Neutrophil (primary cell): ENCODE measurements around the gene WDR45.

Experiments used
- H3K27ac ChIP-seq: fragments of 200-600 bp; sonication (generic); 2 replicates; pipeline ENCODE4 v1.5.1; 2016; ENCODE audit warnings: mild to moderate bottlenecking, moderate library complexity
- H3K27me3 ChIP-seq: fragments of 200-600 bp; sonication (generic); 2 replicates; pipeline ENCODE4 v1.6.0; 2016; ENCODE audit warnings: mild to moderate bottlenecking
- H3K36me3 ChIP-seq: fragments of 200-600 bp; sonication (generic); 2 replicates; pipeline ENCODE4 v1.5.1; 2017
- H3K4me1 ChIP-seq, 2 experiments: fragments of 200-600 bp in 1 of 2; sonication (generic) in 1 of 2; 1 replicate in 1 of 2; 2 replicates in 1 of 2; pipeline versions ENCODE4 v1.5.1 to v1.6.1; 2013 to 2016; ENCODE audit warnings: low read depth in 1 of 2, low read length in 1 of 2, mild to moderate bottlenecking in 1 of 2, moderate library complexity in 1 of 2; ENCODE audit not compliant: control insufficient read depth in 1 of 2, insufficient read depth in 1 of 2
- H3K4me3 ChIP-seq, 2 experiments: fragments of 200-600 bp in 1 of 2; sonication (generic) in 1 of 2; 1 replicate in 1 of 2; 2 replicates in 1 of 2; pipeline ENCODE4 v1.5.1; 2013 to 2016; ENCODE audit warnings: low read depth in 1 of 2, low read length in 1 of 2, mild to moderate bottlenecking in 1 of 2, moderate library complexity in 1 of 2
- H3K9me3 ChIP-seq: fragments of 200-600 bp; sonication (generic); 2 replicates; pipeline ENCODE4 v1.5.1; 2016
- CTCF ChIP-seq: fragments of 200-600 bp; sonication (generic); IDR thresholded peaks from 2 replicates; pipeline ENCODE4 v1.5.1; 2016; ENCODE audit warnings: antibody characterized with exemption

Gene WDR45

GRCh38 chrX:49073601-49074575 is 5.8 kb downstream of the WDR45 start, which contains the start of gene PRAF2:
Gene PRAF2 (minus strand): TSS chrX:49074002. CDS start chrX:49073987, 15 bp downstream.
- Histone ChIP-seq H3K27me3 (no peaks in the 10 kb centered on the region), H3K4me3 (peak within 1 kb of the TSS; percentile 62), H3K27ac (peak within 1 kb of the TSS; percentile 75), H3K36me3 (peaks cover 33% of the 10 kb centered on the region), H3K4me1 (peaks cover 6 to 16% of the 10 kb centered on the region in 2 experiments), H3K9me3 (no peaks in the 10 kb centered on the region)
- TF ChIP-seq CTCF, result peak; percentile 32

GRCh38 chrX:49072712-49073095 is 7.0 kb downstream of the WDR45 start:
- no peak for TF ChIP-seq CTCF
- H3K9me3 ChIP-seq, result no peaks in the 10 kb centered on the region
- peaks cover 0 to 11% of the 10 kb centered on the region in 2 experiments for H3K4me1 ChIP-seq
- H3K27ac ChIP-seq, result no peak overlapping the region
- H3K27me3 ChIP-seq, result no peaks in the 10 kb centered on the region
- peaks cover 30% of the 10 kb centered on the region for H3K36me3 ChIP-seq
- H3K4me3 ChIP-seq, result no peak overlapping the region

GRCh38 chrX:49071877-49072711 is 7.6 kb downstream of the WDR45 start:
- Histone ChIP-seq H3K27me3 (no peaks in the 10 kb centered on the region), H3K9me3 (no peaks in the 10 kb centered on the region), H3K4me1 (peaks cover 0 to 11% of the 10 kb centered on the region in 2 experiments), H3K27ac (no peak overlapping the region), H3K4me3 (no peak overlapping the region), H3K36me3 (peaks cover 24% of the 10 kb centered on the region)
- TF ChIP-seq CTCF, result no peak

GRCh38 chrX:49070988-49071387 is 8.7 kb downstream of the WDR45 start:
- no peak for TF ChIP-seq CTCF
- Histone ChIP-seq H3K9me3 (no peaks in the 10 kb centered on the region), H3K36me3 (peaks cover 13% of the 10 kb centered on the region), H3K27ac (no peak overlapping the region), H3K4me3 (no peak overlapping the region), H3K27me3 (no peaks in the 10 kb centered on the region), H3K4me1 (peaks cover 0 to 11% of the 10 kb centered on the region in 2 experiments)

GRCh38 chrX:49069038-49069437 is 10.6 kb downstream of the WDR45 start:
- Histone ChIP-seq H3K27me3 (no peaks in the 10 kb centered on the region), H3K36me3 (no peaks in the 10 kb centered on the region), H3K27ac (no peak overlapping the region), H3K4me1 (peaks cover 0 to 7% of the 10 kb centered on the region in 2 experiments), H3K4me3 (no peak overlapping the region), H3K9me3 (no peaks in the 10 kb centered on the region)
- TF ChIP-seq CTCF, result no peak
